Activated CD4-positive, alpha-beta T cell treated with anti-CD3 and anti-CD28 coated beads, Interleukin-2, amount 10 ng/mL, durations not matched to agents 7 days and 5 days (primary cell): ENCODE data around the gene USP35. TPM values are rescaled to one million over a fixed set of nuclear protein-coding genes. Genes with fewer than 3 reads are reported as not detected.
A peak's percentile ranks its signal among the peaks of the same experiment; 100 is the strongest.

Experiments
- CTCF ChIA-PET: fragments of 350-600 bp; sonication (Branson Sonifier 250); formaldehyde crosslinking; loops from one replicate; lab custom pipeline; 2021; ENCODE audit warnings: antibody characterized with exemption; lab: Charles Lee
- POLR2A ChIA-PET: fragments of 350-600 bp; sonication (Branson Sonifier 250); formaldehyde crosslinking; loops from one replicate; lab custom pipeline; 2021; ENCODE audit warnings: antibody characterized with exemption; lab: Charles Lee
- DNase-seq: peaks from one replicate; pipeline ENCODE4 v3.0.0-alpha.2; 2020
- H3K27ac Mint-ChIP-seq: one replicate; pipeline ENCODE4 v1.8.0; 2021; ENCODE audit warnings: mild to moderate bottlenecking, moderate library complexity, mixed read lengths
- H3K27me3 Mint-ChIP-seq: one replicate; pipeline ENCODE4 v1.8.0; 2021; ENCODE audit warnings: mixed read lengths
- H3K36me3 Mint-ChIP-seq: one replicate; pipeline ENCODE4 v1.8.0; 2021; ENCODE audit warnings: low read depth, mixed read lengths
- H3K4me1 Mint-ChIP-seq: one replicate; pipeline ENCODE4 v1.8.0; 2021; ENCODE audit warnings: mixed read lengths
- H3K4me3 Mint-ChIP-seq: one replicate; pipeline ENCODE4 v1.8.0; 2021; ENCODE audit warnings: mild to moderate bottlenecking, moderate library complexity, mixed read lengths
- H3K9me3 Mint-ChIP-seq: one replicate; pipeline ENCODE4 v1.8.0; 2021; ENCODE audit warnings: mixed read lengths
- total RNA-seq, 2 experiments: library from RNA; stranded (reverse); gene quantifications; one replicate each; pipeline ENCODE4 v1.2.3, GENCODE V29; 2021

USP35 gene, protein sequence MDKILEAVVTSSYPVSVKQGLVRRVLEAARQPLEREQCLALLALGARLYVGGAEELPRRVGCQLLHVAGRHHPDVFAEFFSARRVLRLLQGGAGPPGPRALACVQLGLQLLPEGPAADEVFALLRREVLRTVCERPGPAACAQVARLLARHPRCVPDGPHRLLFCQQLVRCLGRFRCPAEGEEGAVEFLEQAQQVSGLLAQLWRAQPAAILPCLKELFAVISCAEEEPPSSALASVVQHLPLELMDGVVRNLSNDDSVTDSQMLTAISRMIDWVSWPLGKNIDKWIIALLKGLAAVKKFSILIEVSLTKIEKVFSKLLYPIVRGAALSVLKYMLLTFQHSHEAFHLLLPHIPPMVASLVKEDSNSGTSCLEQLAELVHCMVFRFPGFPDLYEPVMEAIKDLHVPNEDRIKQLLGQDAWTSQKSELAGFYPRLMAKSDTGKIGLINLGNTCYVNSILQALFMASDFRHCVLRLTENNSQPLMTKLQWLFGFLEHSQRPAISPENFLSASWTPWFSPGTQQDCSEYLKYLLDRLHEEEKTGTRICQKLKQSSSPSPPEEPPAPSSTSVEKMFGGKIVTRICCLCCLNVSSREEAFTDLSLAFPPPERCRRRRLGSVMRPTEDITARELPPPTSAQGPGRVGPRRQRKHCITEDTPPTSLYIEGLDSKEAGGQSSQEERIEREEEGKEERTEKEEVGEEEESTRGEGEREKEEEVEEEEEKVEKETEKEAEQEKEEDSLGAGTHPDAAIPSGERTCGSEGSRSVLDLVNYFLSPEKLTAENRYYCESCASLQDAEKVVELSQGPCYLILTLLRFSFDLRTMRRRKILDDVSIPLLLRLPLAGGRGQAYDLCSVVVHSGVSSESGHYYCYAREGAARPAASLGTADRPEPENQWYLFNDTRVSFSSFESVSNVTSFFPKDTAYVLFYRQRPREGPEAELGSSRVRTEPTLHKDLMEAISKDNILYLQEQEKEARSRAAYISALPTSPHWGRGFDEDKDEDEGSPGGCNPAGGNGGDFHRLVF
- 10 to 100 TPM; 13.0 to 13.2 TPM for total RNA-seq

DNA sequence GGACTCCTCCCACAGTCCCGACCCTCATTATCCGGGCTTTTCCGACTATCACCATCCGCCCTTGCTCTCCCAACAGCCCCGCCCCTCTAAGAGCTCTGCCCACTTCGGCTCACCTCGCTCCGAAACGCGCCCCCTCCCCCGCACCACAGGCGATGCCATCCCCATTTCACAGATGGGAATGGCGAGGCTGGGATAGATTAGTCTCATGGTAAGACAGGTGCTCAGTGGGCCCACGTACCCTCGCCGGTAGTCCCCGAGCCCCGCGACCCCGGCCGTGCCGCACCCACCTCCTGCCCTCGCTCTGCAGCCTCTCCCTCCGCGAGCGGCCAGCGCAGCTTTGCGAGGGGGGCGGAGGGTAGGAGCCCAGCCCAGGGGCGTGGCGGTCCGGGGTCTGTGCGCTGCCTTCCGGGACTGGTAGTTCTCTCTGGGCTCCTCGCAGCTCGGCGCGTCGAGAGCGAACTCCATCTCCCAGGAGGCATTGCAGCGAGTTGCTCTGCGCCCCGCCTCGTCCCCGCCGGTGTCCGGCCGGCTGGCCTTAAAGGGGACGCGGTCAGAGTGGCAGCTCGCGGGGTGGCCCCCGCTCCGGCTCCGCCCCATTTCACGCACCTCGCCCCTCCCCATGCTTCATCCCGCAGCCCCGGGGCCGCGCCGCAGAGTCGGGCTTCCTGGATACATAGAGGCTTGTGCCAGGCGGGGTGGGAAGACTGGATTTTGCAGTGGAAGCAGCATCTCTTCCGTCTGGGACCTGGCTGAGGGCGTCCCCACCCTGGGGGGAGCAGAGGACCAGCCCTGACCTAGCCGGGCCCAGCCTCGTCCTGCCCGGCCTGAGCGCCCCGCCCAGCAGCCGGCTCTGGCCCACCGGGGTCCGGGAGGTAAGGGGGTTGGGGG lies at the start of gene USP35, which contains the start of gene KCTD21:
Gene USP35, plus strand, starts transcription at position 634 of the 888 bp plus-strand sequence. CDS start 7,327 bp downstream, outside the sequence.
Gene KCTD21, minus strand, starts transcription at position 341 of the 888 bp plus-strand sequence. CDS start 14,072 bp downstream, outside the sequence.
- peak within 1 kb of the TSS; percentile 90 for H3K4me3 Mint-ChIP-seq
- H3K4me1 Mint-ChIP-seq, result peaks cover 56% of the 10 kb centered on the region
- H3K9me3 Mint-ChIP-seq, result no peaks in the 10 kb centered on the region
- POLR2A ChIA-PET, result interaction anchor here (0.7 to 1.6 kb wide), 2 partner anchors 48 to 49 kb away, joined by 3 to 4 read pairs; partner anchors contain the start of gene ALG8
- H3K36me3 Mint-ChIP-seq, result peaks cover 19% of the 10 kb centered on the region
- peak; percentile 94 for DNase-seq
- CTCF ChIA-PET, result interaction anchor here (0.6 to 2.5 kb wide), 12 partner anchors 10 to 376 kb away, joined by 3 to 12 read pairs (median 4); no protein-coding TSS in a partner anchor
- no peaks in the 10 kb centered on the region for H3K27me3 Mint-ChIP-seq
- H3K27ac Mint-ChIP-seq, result peak within 1 kb of the TSS; percentile 89

DNA sequence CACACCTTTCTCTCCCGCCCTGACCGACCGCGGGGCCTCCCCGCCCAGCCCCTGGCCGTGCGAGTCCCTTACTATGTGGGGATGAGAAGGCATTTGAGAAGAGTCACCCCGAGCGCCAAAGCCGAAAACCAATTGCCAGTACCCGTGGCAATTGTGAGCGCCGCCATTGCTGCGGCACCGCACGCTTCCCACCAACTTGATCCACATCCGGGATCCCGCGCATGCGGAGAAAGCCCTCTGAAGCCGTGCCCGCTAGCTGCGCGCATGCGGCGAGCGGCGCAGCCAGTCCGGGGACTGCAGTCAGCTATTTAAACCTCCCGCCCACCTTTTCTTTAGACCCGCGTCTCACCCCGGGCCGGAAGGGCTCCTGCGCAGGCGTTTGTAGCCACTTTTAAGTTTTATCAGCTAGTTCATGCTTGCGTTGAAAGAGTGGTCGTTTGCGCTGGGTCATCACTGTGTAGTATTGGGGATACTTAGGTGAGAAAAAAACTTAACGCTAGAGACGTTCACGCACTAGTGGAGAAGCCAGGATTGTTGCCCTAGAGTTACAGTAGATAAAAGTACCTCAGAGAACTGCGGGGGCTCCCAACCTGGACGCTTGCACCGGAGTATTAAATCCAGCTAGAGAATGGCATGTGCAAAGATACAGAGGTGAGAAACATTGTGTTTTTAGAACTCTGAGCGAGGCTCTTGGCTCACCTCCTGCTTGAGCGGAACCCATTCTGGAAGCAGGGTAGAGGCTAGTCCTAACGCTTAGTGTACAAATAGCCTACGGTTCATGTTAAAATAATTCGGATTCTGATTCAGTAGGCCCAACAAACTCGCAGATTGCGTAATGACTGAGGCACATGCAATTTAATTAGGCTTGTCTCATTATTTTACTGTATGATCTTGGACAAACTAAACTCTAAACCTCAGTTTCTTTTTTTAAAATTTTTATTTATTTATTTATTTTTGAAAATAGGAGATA lies 49.0 kb upstream of the USP35 start, which contains the start of gene ALG8:
Gene ALG8, minus strand, starts transcription at position 205 of the 970 bp plus-strand sequence. Its CDS starts 38 bp downstream, at position 167.
- Mint-ChIP-seq H3K4me3 (peak within 1 kb of the TSS; percentile 98), H3K9me3 (no peaks in the 10 kb centered on the region), H3K4me1 (peaks cover 55% of the 10 kb centered on the region), H3K36me3 (peaks cover 50% of the 10 kb centered on the region), H3K27ac (peak within 1 kb of the TSS; percentile 95), H3K27me3 (no peaks in the 10 kb centered on the region)
- ChIA-PET POLR2A (interaction anchor here (0.6 to 1.3 kb wide), 5 partner anchors 10 to 155 kb away, joined by 3 to 5 read pairs (median 4); partner anchors contain the start of gene KCTD21), CTCF (interaction anchor here (0.8 to 1.1 kb wide), 8 partner anchors 9 to 425 kb away, joined by 3 to 5 read pairs (median 4); no protein-coding TSS in a partner anchor)
- DNase-seq, result peak; percentile 97

DNA sequence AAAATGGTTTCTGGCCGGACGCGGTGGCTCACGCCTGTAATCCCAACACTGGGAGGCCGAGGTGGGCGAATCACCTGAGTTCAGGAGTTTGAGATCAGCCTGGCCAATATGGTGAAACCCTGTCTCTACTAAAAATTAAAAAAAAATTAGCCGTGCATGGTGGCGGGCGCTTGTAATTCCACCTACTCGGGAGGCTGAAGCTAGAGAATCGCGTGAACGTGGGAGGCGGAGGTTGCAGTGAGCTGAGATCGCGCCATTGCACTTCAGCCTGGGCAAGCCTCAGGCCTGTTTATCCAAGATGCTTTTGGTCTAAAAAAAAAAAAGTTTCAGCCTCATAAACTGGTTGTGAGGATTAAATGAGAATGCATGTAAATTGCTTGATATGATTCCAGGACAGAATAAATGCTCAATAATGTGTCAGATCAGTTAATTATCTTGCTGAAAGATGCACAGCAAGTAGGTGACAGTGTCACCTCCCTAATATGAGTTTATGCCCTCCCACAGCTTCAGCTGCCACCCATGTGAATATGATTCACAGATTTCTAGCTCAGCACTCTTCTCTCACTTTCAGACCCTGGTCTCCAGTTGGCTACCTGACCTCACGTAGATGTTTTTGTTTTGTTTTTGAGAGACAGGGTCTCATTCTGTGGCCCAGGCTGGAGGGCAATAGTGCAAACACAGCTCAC lies 48.2 kb upstream of the USP35 start:
- Mint-ChIP-seq H3K27me3 (no peaks in the 10 kb centered on the region), H3K9me3 (no peaks in the 10 kb centered on the region), H3K27ac (peak overlapping the region; percentile 83), H3K4me1 (peaks cover 53% of the 10 kb centered on the region), H3K4me3 (peak overlapping the region; percentile 98), H3K36me3 (peaks cover 45% of the 10 kb centered on the region)
- ChIA-PET CTCF (interaction anchor here (1.0 kb wide), 2 partner anchors 47 to 199 kb away, joined by 3 read pairs; no protein-coding TSS in a partner anchor), POLR2A (interaction anchor here (0.6 to 1.1 kb wide), 4 partner anchors 48 to 1035 kb away, joined by 3 to 19 read pairs (median 4); partner anchors contain the start of genes KCTD21 and USP35)
- no peak for DNase-seq

DNA sequence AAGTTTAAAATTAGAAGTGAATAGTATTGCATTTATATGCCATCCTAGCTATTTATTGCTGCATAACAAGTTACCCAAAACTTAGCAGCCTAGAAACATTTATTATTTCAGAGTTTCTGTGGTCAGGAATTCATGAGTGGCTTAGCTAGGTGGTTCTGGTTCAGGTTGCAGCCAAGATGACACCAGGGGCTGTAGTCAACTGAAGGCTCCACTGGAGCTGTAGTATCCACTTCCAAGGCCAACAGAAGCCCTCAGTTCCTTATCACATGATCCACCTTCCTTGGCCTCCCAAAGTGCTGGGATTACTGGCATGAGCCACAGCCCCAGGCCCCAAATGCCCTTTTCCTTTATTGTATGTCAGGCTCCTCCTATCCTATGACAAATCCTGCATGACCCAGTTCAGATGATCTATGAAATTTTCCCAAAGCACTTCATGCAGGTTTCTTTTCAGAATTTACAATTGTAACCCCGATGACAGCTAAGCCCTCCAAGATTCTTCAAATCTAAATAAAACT lies 43.2 kb upstream of the USP35 start:
- Mint-ChIP-seq H3K4me3 (no peak overlapping the region), H3K36me3 (peaks cover 16% of the 10 kb centered on the region), H3K27ac (no peak overlapping the region), H3K4me1 (peaks cover 16% of the 10 kb centered on the region), H3K9me3 (no peaks in the 10 kb centered on the region), H3K27me3 (no peaks in the 10 kb centered on the region)
- no peak for DNase-seq
- POLR2A ChIA-PET, result no interaction called here
- CTCF ChIA-PET, result interaction anchor here (0.6 to 1.8 kb wide), 5 partner anchors 18 to 273 kb away, joined by 3 to 6 read pairs (median 3); partner anchors contain the start of gene GAB2

DNA sequence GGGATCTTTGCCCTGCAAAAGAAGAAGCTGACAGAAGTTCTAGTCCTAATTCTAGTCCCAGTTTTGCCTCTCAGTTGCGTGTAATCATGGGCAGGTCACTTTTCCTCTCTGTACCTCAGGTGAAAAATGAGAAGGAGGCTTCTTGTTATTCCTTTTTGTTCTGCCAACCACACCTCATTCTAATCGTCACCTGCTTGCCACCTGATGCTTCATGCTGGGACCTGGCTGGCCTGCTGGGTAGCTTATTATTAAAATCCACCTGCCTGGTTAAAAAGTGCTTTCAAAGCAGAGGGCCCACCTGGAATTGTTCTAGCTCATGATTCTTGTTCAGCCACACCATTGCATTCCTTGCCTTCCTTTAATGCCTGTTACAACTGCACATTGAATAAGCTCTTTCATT lies 40.9 kb upstream of the USP35 start:
- H3K27me3 Mint-ChIP-seq, result no peaks in the 10 kb centered on the region
- no peak for DNase-seq
- CTCF ChIA-PET, result interaction anchor here (0.5 to 2.5 kb wide), 4 partner anchors 8 to 417 kb away, joined by 3 to 8 read pairs (median 6); partner anchors contain the start of gene ALG8

DNA sequence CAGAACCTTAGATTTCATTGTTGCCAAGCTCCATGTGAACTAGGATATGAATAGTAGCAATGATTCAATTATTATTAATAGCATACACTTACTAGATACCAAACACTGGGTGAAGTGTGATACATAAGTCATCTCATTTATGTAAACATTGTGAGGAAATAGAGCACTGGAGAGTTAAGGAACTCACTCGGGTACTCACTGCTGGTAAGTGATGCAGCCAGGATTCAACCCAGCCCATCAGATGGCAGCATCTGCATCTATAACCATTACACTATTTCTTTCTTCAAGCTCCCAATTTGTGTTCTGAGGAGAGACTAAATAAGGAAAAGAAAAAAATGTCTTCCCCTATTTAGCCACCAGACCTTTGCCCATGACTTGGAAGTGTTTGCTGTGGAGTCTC lies 39.1 kb upstream of the USP35 start:
- Mint-ChIP-seq H3K27me3 (no peaks in the 10 kb centered on the region), H3K4me1 (no peaks in the 10 kb centered on the region), H3K36me3 (peaks cover 6% of the 10 kb centered on the region), H3K27ac (no peak overlapping the region), H3K9me3 (no peaks in the 10 kb centered on the region), H3K4me3 (no peak overlapping the region)
- ChIA-PET CTCF (interaction anchor here (0.5 to 2.5 kb wide), 6 partner anchors 10 to 415 kb away, joined by 3 to 8 read pairs (median 5); partner anchors contain the start of gene ALG8), POLR2A (no interaction called here)
- DNase-seq, result no peak

More for the DNA sequence above, 40.9 kb upstream of the USP35 start:
- H3K27ac Mint-ChIP-seq, result no peak overlapping the region
- peaks cover 10% of the 10 kb centered on the region for H3K36me3 Mint-ChIP-seq
- peaks cover 4% of the 10 kb centered on the region for H3K4me1 Mint-ChIP-seq
- no peaks in the 10 kb centered on the region for H3K9me3 Mint-ChIP-seq
- no peak overlapping the region for H3K4me3 Mint-ChIP-seq
- POLR2A ChIA-PET, result interaction anchor here (0.6 kb wide), 1 partner anchor 312 kb away, joined by 6 read pairs; no protein-coding TSS in a partner anchor

DNA sequence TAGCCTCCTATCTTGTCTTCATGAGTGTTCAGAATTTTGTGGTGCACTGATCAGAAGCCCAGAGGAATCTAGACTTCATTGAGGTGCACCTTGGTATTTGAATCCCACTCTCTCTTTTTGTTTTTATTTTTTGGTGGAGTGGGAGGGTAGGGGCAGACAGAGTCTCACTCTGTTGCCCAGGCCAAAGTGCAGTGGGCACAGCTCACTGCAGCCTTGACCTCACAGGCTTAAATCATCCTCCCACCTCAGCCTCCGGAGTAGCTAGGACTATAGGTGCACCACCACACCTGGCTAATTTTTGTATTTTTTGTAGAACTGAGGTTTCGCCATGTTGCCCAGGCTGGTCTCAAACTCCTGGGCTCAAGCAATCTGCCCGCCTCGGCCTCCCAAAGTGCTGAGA lies 38.4 kb upstream of the USP35 start:
- Mint-ChIP-seq H3K9me3 (no peaks in the 10 kb centered on the region), H3K4me1 (no peaks in the 10 kb centered on the region), H3K36me3 (peaks cover 6% of the 10 kb centered on the region), H3K27ac (no peak overlapping the region), H3K4me3 (no peak overlapping the region), H3K27me3 (no peaks in the 10 kb centered on the region)
- no peak for DNase-seq
- ChIA-PET CTCF (interaction anchor here (0.5 to 2.5 kb wide), 3 partner anchors 11 to 414 kb away, joined by 3 to 8 read pairs (median 5); no protein-coding TSS in a partner anchor), POLR2A (no interaction called here)

DNA sequence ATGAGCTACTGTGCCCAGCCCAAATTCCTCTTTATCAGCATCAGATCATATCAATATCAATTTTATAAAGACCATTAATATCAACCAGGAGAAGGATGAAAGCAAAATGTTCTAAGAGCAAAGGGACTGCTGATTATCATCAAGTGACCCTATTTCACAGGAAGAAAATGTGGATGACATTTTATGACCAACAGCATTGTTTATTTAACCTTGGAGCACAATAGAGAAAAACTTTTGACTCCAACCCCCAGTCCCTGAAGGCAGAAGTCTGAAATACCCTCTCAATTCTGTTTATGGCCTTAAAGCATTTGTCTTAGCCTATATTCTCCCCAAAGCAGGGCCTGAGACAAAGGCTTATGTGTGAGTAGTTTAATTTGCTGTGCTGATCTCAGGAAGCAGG lies 38.0 kb upstream of the USP35 start:
- Mint-ChIP-seq H3K27ac (no peak overlapping the region), H3K27me3 (no peaks in the 10 kb centered on the region)
- CTCF ChIA-PET, result interaction anchor here (1.8 kb wide), 1 partner anchor 10 kb away, joined by 5 read pairs; no protein-coding TSS in a partner anchor

DNA sequence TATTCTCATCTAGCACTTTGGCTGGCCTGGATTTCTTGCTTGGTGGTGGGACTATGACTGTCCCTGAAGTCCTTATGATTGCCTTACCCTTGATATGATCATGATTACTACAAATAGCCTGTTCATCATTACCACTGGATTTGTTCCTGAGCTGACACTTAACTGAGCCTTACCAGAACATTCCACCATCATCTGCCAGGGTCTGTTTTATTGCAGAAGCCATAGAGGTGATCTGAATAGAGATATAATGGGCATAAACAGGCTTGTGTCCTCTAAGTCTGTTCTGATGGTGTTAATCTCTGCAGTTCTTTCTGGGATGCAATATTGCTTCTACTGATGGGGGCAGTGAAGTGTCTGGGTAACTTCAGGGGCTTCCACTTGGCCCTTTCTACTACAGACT lies 36.9 kb upstream of the USP35 start:
- Mint-ChIP-seq H3K9me3 (no peaks in the 10 kb centered on the region), H3K36me3 (peaks cover 6% of the 10 kb centered on the region), H3K27ac (no peak overlapping the region), H3K4me1 (no peaks in the 10 kb centered on the region), H3K4me3 (no peak overlapping the region), H3K27me3 (no peaks in the 10 kb centered on the region)
- DNase-seq, result no peak
- CTCF ChIA-PET, result interaction anchor here (0.6 kb wide), 1 partner anchor 480 kb away, joined by 4 read pairs; no protein-coding TSS in a partner anchor
- POLR2A ChIA-PET, result no interaction called here

More for the DNA sequence above, 38.0 kb upstream of the USP35 start:
- H3K9me3 Mint-ChIP-seq, result no peaks in the 10 kb centered on the region
- POLR2A ChIA-PET, result no interaction called here
- H3K36me3 Mint-ChIP-seq, result peaks cover 6% of the 10 kb centered on the region
- H3K4me1 Mint-ChIP-seq, result no peaks in the 10 kb centered on the region
- no peak overlapping the region for H3K4me3 Mint-ChIP-seq
- DNase-seq, result no peak
